PFSK-1 (cell line): ENCODE data around the gene AZIN2.

Experiments used
- FOXP2 ChIP-seq: optimal IDR thresholded peaks from 2 replicates; pipeline ENCODE3; 2011; ENCODE audit warnings: borderline replicate concordance, control low read depth, inconsistent platforms; ENCODE audit not compliant: insufficient read depth; ENCODE audit errors: extremely low read length, extremely low read depth
- POLR2AphosphoS5 ChIP-seq: IDR thresholded peaks from 2 replicates; pipeline ENCODE4 v1.6.1; 2012; ENCODE audit warnings: low read depth, mild to moderate bottlenecking, control low read depth, low read length, moderate library complexity
- REST ChIP-seq, 2 experiments: IDR thresholded peaks; 2 replicates each; pipeline versions ENCODE4 v1.6.1 to v1.8.0; 2011 to 2012; ENCODE audit warnings: low read depth in 2 of 2, low read length in 2 of 2, control low read depth in 1 of 2, inconsistent platforms in 1 of 2, mild to moderate bottlenecking in 1 of 2, moderate library complexity in 1 of 2; ENCODE audit not compliant: insufficient read depth in 1 of 2
- SIN3A ChIP-seq: IDR thresholded peaks from 2 replicates; pipeline ENCODE4 v1.6.1; 2012; ENCODE audit warnings: mild to moderate bottlenecking, low read length, moderate library complexity, borderline replicate concordance; ENCODE audit not compliant: insufficient read depth
- TAF1 ChIP-seq: IDR thresholded peaks from 2 replicates; pipeline ENCODE4 v1.6.1; 2012; ENCODE audit warnings: low read length, control low read depth, borderline replicate concordance; ENCODE audit not compliant: insufficient read depth

The AZIN2 gene

GRCh38 chr1:33167650-33168447 is 86.9 kb downstream of the AZIN2 start:
- no peak for TF ChIP-seq POLR2AphosphoS5
- no peak for TF ChIP-seq TAF1
- TF ChIP-seq SIN3A = no peak
- no peak for TF ChIP-seq FOXP2
- TF ChIP-seq REST (IDR thresholded peaks at IDR 0.05; ENCODE audit: insufficient read depth in 1 of 2, low read depth in 2 of 2, low read length in 2 of 2) = no peak

GRCh38 chr1:33168556-33169289 is 87.8 kb downstream of the AZIN2 start:
- TF ChIP-seq TAF1 (no peak), REST (IDR thresholded peaks at IDR 0.05; ENCODE audit: insufficient read depth in 1 of 2, low read depth in 2 of 2, low read length in 2 of 2) (no peak), FOXP2 (no peak), POLR2AphosphoS5 (no peak), SIN3A (no peak)

GRCh38 chr1:33169290-33170055 is 88.5 kb downstream of the AZIN2 start:
- no peak for TF ChIP-seq FOXP2
- no peak for TF ChIP-seq SIN3A
- no peak for TF ChIP-seq REST (IDR thresholded peaks at IDR 0.05; ENCODE audit: insufficient read depth in 1 of 2, low read depth in 2 of 2, low read length in 2 of 2)
- TF ChIP-seq TAF1 = no peak
- TF ChIP-seq POLR2AphosphoS5 = no peak
